ACHN (cell line): ENCODE measurements around the gene OR51L1.
"Not testable (repeated sequence)": the region's sequence is repeated elsewhere in the genome, so short reads cannot be mapped to it uniquely, and the experiment has no call there.

Experiments
- DNase-seq: peaks from one replicate; pipeline ENCODE4 v3.0.0-alpha.2; 2015
- in situ Hi-C: cut with HindIII; loops from 2 replicates; pipeline ENCODE4 v1.10.0; 2017; ENCODE audit warnings: low sequenced_read_pairs, low pct_ligation_motif_present, low pct_unique_long_range_greater_than_20kb

The OR51L1 gene, protein sequence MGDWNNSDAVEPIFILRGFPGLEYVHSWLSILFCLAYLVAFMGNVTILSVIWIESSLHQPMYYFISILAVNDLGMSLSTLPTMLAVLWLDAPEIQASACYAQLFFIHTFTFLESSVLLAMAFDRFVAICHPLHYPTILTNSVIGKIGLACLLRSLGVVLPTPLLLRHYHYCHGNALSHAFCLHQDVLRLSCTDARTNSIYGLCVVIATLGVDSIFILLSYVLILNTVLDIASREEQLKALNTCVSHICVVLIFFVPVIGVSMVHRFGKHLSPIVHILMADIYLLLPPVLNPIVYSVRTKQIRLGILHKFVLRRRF

DNA sequence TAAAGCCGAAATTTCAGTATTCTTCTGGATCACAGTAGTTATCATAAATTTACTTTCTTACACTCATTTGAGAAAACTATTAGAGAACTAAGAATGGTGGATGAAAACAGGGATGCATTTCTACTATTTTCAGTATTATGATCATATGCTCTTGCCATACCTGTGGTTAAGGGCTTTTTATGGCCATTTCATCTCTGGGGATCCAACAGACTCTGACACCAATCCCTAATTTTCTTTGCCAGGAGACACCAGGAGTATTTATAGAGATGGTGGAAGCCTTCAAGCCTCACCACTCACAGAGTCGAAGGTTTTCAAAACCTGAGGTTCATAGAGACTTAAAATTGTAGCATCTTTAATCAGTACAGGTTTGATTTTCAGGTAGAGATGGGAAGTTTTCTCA, at the start of gene OR51L1:
Gene OR51L1 (plus strand): TSS at position 301 of the 400 bp plus-strand sequence. CDS start 4,132 bp downstream, outside the sequence.
- in situ Hi-C loops, result no loop called here
- DNase-seq, result no peak

DNA sequence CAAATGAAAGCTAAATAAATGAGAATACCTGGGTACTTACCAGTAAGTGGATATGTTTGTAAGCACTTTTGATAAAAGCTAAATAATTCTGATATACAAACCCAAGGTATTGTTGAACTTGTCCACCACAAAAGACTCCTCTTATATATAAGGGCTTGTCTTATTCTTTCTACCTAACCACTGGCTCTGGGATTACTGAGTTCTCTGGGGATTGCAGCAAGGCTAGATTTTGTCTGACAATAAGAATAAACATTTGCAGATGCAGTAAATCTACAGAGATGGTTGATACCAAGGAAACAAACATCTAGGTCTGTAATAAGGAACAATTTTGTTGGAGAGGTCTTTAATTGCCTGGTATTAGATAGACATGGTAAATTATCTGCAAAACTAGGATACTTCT, 47.1 kb upstream of the OR51L1 start, which contains the start of gene OR51A4:
Gene OR51A4 (minus strand): TSS at position 101 of the 400 bp plus-strand sequence. CDS start 505 bp downstream, outside the sequence.
- DNase-seq, result no peak
- in situ Hi-C loops, result no loop called here

- DNase-seq, in situ Hi-C loops: not testable (repeated sequence)
Observed at GRCh38 chr11:4955613-4956012, 39.0 kb upstream of the OR51L1 start, which contains the start of gene OR51A2. Gene OR51A2, minus strand, starts transcription at chr11:4955713. Its CDS starts 0 bp downstream, at chr11:4955713.

DNA sequence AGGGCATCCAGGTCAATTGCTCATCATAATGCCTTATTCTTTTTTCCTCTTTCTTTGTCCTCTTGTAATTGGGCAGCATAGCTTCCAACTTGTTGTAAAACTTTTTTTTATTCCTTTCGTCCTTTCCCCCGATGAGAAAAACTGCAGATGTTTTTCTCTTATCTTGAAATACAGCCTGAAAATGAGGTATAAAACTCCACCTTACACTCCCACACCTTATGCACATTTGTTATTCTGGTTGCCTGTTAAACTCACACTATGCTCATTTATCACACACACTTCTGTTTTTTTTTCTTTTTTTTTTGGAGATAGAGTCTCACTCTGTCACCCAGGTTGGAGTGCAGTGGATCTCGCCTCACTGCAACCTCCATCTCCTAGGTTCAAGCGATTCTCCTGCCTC, 37.3 kb upstream of the OR51L1 start:
- in situ Hi-C loops, result no loop called here
- DNase-seq, result no peak

- in situ Hi-C loops, result no loop called here
Observed at GRCh38 chr11:4960877-4961276, 33.8 kb upstream of the OR51L1 start.

GRCh38 chr11:4962816-4963215, 31.8 kb upstream of the OR51L1 start:
- in situ Hi-C loops, result no loop called here
- DNase-seq, result no peak

More at GRCh38 chr11:4960877-4961276, 33.8 kb upstream of the OR51L1 start:
- no peak for DNase-seq

DNA sequence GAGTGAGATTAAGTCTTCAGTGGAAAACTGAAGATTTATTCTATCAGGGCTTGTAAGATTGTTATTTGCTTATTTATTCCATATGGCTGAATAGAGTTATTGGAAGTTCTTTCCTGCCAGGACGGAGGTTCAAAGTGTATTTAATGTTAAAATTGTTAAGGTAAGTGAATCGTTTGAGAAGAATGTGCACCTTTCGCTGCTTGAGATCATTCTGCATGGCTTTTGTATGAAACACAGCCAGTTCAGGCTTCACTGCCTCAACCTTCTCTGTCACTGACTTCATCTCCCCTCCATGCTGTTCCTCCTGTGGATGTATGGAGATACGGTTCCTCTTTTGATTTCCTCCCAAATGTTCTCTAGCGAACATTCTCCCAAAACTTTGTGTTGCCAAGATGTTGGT, 19.2 kb upstream of the OR51L1 start:
- DNase-seq, result peak; percentile 4
- in situ Hi-C loops, result no loop called here

- in situ Hi-C loops, result no loop called here
- no peak for DNase-seq
Observed at GRCh38 chr11:4979036-4979435, 15.6 kb upstream of the OR51L1 start.

GRCh38 chr11:4982678-4983077, 12.0 kb upstream of the OR51L1 start:
- DNase-seq, result no peak
- in situ Hi-C loops, result no loop called here

DNA sequence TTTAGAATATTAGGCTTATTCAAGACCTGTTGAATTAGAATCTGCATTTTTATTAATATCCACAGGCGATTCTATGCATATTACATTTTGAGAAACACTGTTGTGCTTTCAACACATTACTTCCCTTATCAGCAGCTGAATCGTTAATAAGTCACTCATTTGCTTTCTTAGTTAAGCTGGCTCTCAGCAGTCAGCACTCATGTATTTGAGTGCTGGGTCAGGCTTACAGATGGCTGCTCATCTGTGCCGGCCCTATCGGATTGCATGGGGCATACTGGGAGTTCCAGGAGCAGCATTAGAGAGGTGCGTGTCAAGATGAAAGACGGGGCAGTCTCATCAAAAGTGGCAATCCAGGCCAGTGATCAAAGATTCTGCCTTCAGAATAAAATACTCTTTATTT, 10.8 kb upstream of the OR51L1 start:
- in situ Hi-C loops, result no loop called here
- DNase-seq, result peak; percentile 85

DNA sequence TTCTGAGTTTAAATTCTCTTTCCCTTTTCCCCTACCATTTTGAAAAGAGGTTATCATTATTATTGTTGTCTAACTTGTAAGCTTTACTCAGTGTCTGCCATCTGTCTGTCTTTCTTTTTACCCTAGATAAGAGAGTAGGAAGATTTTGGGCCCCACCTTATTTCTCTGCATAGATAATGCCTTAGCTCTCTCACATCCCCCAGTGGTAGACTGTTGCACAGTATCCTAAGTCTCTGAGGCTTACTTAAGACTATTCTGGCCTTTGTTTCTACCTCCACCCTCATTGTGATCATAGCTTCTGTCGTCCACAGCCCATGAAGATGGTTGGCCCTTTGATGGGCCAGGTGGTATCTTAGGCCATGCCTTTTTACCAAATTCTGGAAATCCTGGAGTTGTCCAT, 3.6 kb upstream of the OR51L1 start:
- DNase-seq, result peak; percentile 18
- in situ Hi-C loops, result no loop called here

DNA sequence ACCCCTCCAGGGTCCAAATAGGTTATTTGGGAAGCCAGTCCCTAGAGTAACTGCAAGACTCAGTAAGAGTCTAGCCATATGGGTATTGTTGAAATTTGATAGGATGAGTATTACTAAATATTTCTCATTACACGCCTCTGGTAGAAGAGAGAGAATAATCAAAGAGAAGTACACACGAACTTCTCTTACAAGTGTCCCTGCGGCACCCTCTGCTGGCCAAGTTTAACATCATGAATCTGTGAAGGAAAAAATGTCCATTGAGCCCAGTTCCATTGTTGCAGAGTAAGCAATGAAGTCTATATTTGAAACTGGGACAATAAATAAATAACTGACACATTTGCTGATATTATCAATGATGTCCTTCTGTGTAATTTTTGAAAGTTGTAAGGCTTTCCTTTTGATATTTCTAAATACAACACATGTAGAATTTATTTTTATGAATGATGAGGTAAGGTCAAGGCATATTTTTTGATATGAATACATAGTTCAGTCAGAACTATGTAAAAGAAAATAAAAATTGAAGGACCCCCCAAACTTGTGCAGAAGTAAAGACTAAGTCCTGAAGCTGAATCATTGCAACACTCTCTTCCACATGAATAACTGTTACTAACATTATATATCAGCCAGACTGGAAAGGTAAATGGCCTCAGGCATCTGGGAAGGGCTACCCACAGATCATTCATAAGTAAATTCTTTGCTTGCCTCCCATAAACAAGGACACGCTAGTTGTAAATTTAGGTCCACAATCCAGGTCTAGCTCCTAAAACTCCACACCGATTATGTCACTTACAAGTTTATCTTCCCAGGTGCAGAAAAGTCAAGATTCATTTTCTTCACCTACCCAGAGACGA, 10.0 kb downstream of the OR51L1 start:
- in situ Hi-C loops, result no loop called here
- peak; percentile 54 for DNase-seq

DNA sequence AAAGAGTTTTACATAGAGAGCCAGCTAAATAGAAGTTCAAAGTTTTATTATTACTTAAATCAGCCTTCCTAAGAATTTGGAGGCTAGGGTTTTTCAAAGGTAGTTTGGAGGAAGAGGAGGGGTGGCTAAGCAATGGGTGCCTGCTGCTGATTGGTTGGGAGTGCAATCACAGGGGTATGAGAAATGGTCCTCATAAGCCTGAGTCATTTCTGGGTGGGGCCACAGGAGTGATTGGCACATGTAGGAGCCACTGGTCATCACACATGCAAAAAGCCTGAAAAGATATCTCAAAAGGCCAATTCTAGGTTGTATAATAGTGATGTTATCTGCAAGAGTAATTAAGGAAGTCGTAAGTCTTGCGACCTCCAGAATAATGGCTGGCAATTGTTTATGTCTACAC, 12.9 kb downstream of the OR51L1 start:
- no peak for DNase-seq
- in situ Hi-C loops, result no loop called here

GRCh38 chr11:5011254-5011653, 16.6 kb downstream of the OR51L1 start:
- in situ Hi-C loops, result no loop called here
- no peak for DNase-seq

DNA sequence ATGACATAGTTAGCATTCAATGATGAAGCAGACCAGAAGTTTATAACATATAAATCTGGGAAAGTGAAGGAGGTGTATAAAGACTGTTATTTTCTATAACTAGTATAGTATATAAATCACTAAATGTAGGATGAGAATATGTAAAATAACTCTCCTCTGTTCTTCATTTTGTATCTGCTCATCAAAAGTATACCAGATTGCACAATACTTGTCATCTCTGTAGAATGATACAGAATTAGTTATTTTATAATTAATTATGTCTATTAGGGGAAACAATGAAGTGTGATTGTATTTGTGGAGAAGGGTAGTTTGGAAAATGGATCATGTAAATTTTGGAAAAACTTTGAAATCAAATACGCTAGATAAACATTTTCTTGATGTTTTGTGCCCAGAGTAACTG, 18.4 kb downstream of the OR51L1 start:
- in situ Hi-C loops, result no loop called here

GRCh38 chr11:5021996-5022395, 27.3 kb downstream of the OR51L1 start:
- in situ Hi-C loops, result no loop called here
- DNase-seq, result no peak

More for the DNA sequence above, 18.4 kb downstream of the OR51L1 start:
- no peak for DNase-seq

- in situ Hi-C loops, result no loop called here
Observed at GRCh38 chr11:5036669-5037068, 42.0 kb downstream of the OR51L1 start.

DNA sequence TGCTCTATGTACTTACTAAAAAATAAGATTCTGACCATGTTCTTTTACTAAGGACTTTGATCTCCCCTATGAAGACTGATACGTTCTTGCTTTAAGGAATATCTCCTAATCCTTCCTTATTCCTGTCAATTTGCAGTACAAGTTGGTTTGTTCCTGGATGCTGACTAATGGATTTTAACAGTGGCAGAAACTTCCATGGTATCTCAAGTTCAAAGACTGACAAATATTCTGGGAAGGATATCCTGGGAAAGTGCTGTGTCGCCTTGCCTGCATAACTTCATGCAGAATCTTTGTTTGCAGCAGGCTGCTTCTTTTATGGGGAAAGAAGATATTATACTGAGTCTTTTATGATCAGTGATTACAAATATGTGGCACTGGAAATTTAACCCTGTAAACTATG, 43.3 kb downstream of the OR51L1 start:
- DNase-seq, result no peak
- in situ Hi-C loops, result no loop called here

More at GRCh38 chr11:5036669-5037068, 42.0 kb downstream of the OR51L1 start:
- no peak for DNase-seq

GRCh38 chr11:5038341-5038740, 43.7 kb downstream of the OR51L1 start:
- in situ Hi-C loops, result no loop called here
- no peak for DNase-seq
